Fibroblast of pulmonary artery (primary cell): ENCODE results near the gene S100A4.
"Not testable (repeated sequence)": the region's sequence is repeated elsewhere in the genome, so short reads cannot be mapped to it uniquely, and the experiment has no call there.

Source experiments
- DNase-seq: peaks from one replicate; pipeline ENCODE4 v3.0.0-alpha.2; 2010; ENCODE audit warnings: low read depth
- H3K4me3 ChIP-seq: replicated peaks from 2 replicates; pipeline ENCODE4 v1.5.1; 2011; ENCODE audit warnings: low read depth, mild to moderate bottlenecking, control low read depth, low read length, moderate library complexity
- CTCF ChIP-seq: IDR thresholded peaks from 2 replicates; pipeline ENCODE4 v1.5.1; 2011; ENCODE audit warnings: mild to moderate bottlenecking, control low read depth, low read length, inconsistent platforms; ENCODE audit errors: missing control alignments

S100A4 gene

GRCh38 chr1:153583976-153584375 is 38.4 kb upstream of the S100A4 start:
- no peak for DNase-seq
- H3K4me3 ChIP-seq = no peak overlapping the region
- TF ChIP-seq CTCF = no peak

GRCh38 chr1:153583514-153583913 is 37.9 kb upstream of the S100A4 start:
- not testable (repeated sequence) for H3K4me3 ChIP-seq, DNase-seq

GRCh38 chr1:153582836-153583235 is 37.2 kb upstream of the S100A4 start:
- not testable (repeated sequence) for H3K4me3 ChIP-seq

GRCh38 chr1:153578936-153579335 is 33.3 kb upstream of the S100A4 start:
- no peak for TF ChIP-seq CTCF
- H3K4me3 ChIP-seq = no peak overlapping the region
- DNase-seq = no peak

More at GRCh38 chr1:153582836-153583235, 37.2 kb upstream of the S100A4 start:
- DNase-seq = not testable (repeated sequence)

- DNase-seq = no peak
- TF ChIP-seq CTCF = no peak
- H3K4me3 ChIP-seq = no peak overlapping the region
These were observed 32.9 kb upstream of the S100A4 start for GRCh38 chr1:153578490-153578889.

GRCh38 chr1:153577624-153578051 is 32.0 kb upstream of the S100A4 start:
- no peak for TF ChIP-seq CTCF
- DNase-seq = no peak
- H3K4me3 ChIP-seq = no peak overlapping the region

- TF ChIP-seq CTCF = no peak
- DNase-seq = no peak
- no peak overlapping the region for H3K4me3 ChIP-seq
These were observed 31.5 kb upstream of the S100A4 start for GRCh38 chr1:153577138-153577537.

GRCh38 chr1:153575497-153575896 is 29.9 kb upstream of the S100A4 start:
- DNase-seq, H3K4me3 ChIP-seq: not testable (repeated sequence)

- not testable (repeated sequence) for DNase-seq, H3K4me3 ChIP-seq
These were observed 29.5 kb upstream of the S100A4 start for GRCh38 chr1:153575081-153575491.
